Uterus (tissue), 2 donors: ENCODE measurements around the gene MICAL3.

Experiments
- CTCF ChIP-seq, 4 experiments: fragments of 200-600 bp in 2 of 4; fragments of 450-650 bp in 2 of 4; sonication (generic) in 2 of 4; IDR thresholded peaks; one replicate each; pipeline ENCODE4 v1.5.1; 2016 to 2019; ENCODE audit warnings: antibody characterized with exemption in 4 of 4, mild to moderate bottlenecking in 2 of 4, moderate library complexity in 1 of 4
- POLR2A ChIP-seq, 2 donors: fragments of 450-650 bp; IDR thresholded peaks; one replicate each; pipeline ENCODE4 v1.6.1; 2016; ENCODE audit warnings: antibody characterized with exemption in 2 of 2, mild to moderate bottlenecking in 1 of 2, moderate library complexity in 1 of 2

GRCh38 chr22:17827466-17827865 lies 196.9 kb downstream of the MICAL3 start:
- TF ChIP-seq CTCF (IDR thresholded peaks at IDR 0.05) (no peak), POLR2A (IDR thresholded peaks at IDR 0.05) (no peak)
